ENCODE measurements around the gene DNAJC7. TPM values are rescaled to one million over a fixed set of nuclear protein-coding genes. Genes with fewer than 3 reads are reported as not detected.

The DNAJC7 gene
- total RNA-seq, 1 donor: 110 TPM

DNA sequence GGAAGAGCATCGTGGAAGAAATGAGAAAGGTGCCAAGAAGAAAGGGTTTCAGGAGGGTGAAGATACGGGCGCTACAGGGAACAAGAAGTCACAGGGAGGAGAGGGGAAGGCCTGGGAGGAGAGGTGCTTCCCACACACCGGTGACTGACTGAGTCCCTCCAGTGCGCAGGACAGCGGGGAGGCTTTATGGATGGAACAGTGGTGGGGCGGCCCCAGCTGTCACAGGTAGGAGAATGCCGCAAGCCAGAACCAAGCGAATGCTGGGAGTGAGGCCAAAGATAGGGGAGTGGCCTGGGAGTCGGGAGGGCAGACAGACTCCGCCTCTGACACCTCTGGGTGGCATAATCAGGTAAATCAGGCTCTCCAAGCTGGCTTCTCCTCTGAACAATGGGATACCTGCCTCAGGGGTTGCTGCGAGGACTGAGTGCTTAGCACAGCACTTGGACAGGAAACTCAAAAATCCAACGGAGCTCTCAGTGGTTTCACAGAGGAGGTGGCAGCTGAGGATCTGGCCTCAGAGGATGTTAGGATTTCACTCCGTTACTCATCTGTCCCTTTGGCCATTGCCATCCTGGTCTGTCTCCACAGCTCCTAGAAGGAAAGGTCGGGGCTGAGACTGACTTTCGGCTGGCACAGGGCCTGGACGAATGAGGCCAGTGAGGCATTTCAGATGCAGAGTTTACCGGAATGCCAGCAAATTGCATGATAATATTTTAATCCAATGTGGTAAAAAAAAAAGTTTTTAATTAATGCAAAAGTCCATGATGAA is 51.4 kb downstream of the DNAJC7 start:
- H3K27me3 ChIP-seq (ENCODE audit: insufficient read depth, low read length): no peaks in the 10 kb centered on the region
- H3K4me1 ChIP-seq (ENCODE audit: insufficient read depth, low read length): peaks cover 32% of the 10 kb centered on the region
- no peaks in the 10 kb centered on the region for H3K9me3 ChIP-seq (ENCODE audit: low read depth, low read length)
- peak overlapping the region; percentile 80 for H3K4me3 ChIP-seq (ENCODE audit: low read length)

- no peaks in the 10 kb centered on the region for H3K27me3 ChIP-seq (ENCODE audit: insufficient read depth, low read length)
- H3K4me1 ChIP-seq (ENCODE audit: insufficient read depth, low read length): peaks cover 23% of the 10 kb centered on the region
- no peak overlapping the region for H3K4me3 ChIP-seq (ENCODE audit: low read length)
- H3K9me3 ChIP-seq (ENCODE audit: low read depth, low read length): no peaks in the 10 kb centered on the region
These were observed 54.3 kb downstream of the DNAJC7 start for GRCh38 chr17:41962768-41963434.

GRCh38 chr17:41962111-41962510 is 55.1 kb downstream of the DNAJC7 start:
- peaks cover 15% of the 10 kb centered on the region for H3K4me1 ChIP-seq (ENCODE audit: insufficient read depth, low read length)

GRCh38 chr17:41959336-41960095 is 57.7 kb downstream of the DNAJC7 start:
- H3K9me3 ChIP-seq (ENCODE audit: low read depth, low read length): no peaks in the 10 kb centered on the region

More at GRCh38 chr17:41962111-41962510, 55.1 kb downstream of the DNAJC7 start:
- no peaks in the 10 kb centered on the region for H3K9me3 ChIP-seq (ENCODE audit: low read depth, low read length)
- H3K4me3 ChIP-seq (ENCODE audit: low read length): no peak overlapping the region
- H3K27me3 ChIP-seq (ENCODE audit: insufficient read depth, low read length): no peaks in the 10 kb centered on the region

GRCh38 chr17:41959030-41959335 is 58.3 kb downstream of the DNAJC7 start:
- no peaks in the 10 kb centered on the region for H3K9me3 ChIP-seq (ENCODE audit: low read depth, low read length)
- no peak overlapping the region for H3K4me3 ChIP-seq (ENCODE audit: low read length)
- H3K4me1 ChIP-seq (ENCODE audit: insufficient read depth, low read length): no peaks in the 10 kb centered on the region
- H3K27me3 ChIP-seq (ENCODE audit: insufficient read depth, low read length): no peaks in the 10 kb centered on the region

More at GRCh38 chr17:41959336-41960095, 57.7 kb downstream of the DNAJC7 start:
- no peaks in the 10 kb centered on the region for H3K27me3 ChIP-seq (ENCODE audit: insufficient read depth, low read length)
- no peaks in the 10 kb centered on the region for H3K4me1 ChIP-seq (ENCODE audit: insufficient read depth, low read length)
- no peak overlapping the region for H3K4me3 ChIP-seq (ENCODE audit: low read length)

- Histone ChIP-seq H3K4me3 (ENCODE audit: low read length) (no peak overlapping the region), H3K9me3 (ENCODE audit: low read depth, low read length) (no peaks in the 10 kb centered on the region), H3K4me1 (ENCODE audit: insufficient read depth, low read length) (no peaks in the 10 kb centered on the region), H3K27me3 (ENCODE audit: insufficient read depth, low read length) (no peaks in the 10 kb centered on the region)
These were observed 59.3 kb downstream of the DNAJC7 start for GRCh38 chr17:41957869-41958439.

GRCh38 chr17:41957031-41957868 is 60.0 kb downstream of the DNAJC7 start:
- Histone ChIP-seq H3K9me3 (ENCODE audit: low read depth, low read length) (no peaks in the 10 kb centered on the region), H3K4me3 (ENCODE audit: low read length) (no peak overlapping the region), H3K27me3 (ENCODE audit: insufficient read depth, low read length) (no peaks in the 10 kb centered on the region), H3K4me1 (ENCODE audit: insufficient read depth, low read length) (no peaks in the 10 kb centered on the region)

- Histone ChIP-seq H3K9me3 (ENCODE audit: low read depth, low read length) (no peaks in the 10 kb centered on the region), H3K4me3 (ENCODE audit: low read length) (no peak overlapping the region), H3K4me1 (ENCODE audit: insufficient read depth, low read length) (no peaks in the 10 kb centered on the region), H3K27me3 (ENCODE audit: insufficient read depth, low read length) (no peaks in the 10 kb centered on the region)
These were observed 60.7 kb downstream of the DNAJC7 start for GRCh38 chr17:41956522-41956921.

DNA sequence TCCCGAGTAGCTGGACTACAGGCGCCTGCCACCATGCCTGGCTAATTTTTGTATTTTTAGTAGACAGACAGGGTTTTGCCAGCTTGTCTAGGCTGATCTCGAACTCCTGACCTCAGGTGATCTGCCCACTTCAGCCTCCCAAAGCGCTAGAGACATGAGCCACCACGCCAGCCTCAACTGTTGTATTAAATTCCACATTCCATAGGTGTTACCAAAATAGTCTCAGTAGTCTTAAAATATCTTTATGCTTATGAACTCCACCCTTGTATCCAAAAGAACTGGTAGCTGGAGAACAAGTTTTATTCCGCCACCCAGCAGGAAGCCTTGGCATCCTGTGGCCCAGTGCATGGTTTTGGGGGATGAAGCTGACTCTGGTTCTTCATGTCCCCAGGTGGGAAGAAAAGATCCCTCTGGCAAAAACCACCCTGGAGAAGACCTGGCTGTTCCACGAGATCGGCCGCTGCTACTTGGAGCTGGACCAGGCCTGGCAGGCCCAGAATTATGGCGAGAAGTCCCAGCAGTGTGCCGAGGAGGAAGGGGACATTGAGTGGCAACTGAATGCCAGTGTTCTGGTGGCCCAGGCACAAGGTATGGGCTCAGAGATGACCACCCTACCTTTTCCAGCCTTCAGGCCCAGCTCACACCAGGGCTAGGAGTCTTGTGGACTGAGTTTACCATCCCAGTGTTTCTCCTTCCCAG is 68.3 kb downstream of the DNAJC7 start:
- Histone ChIP-seq H3K4me3 (ENCODE audit: low read length) (no peak overlapping the region), H3K9me3 (ENCODE audit: low read depth, low read length) (no peaks in the 10 kb centered on the region), H3K4me1 (ENCODE audit: insufficient read depth, low read length) (no peaks in the 10 kb centered on the region), H3K27me3 (ENCODE audit: insufficient read depth, low read length) (no peaks in the 10 kb centered on the region)

DNA sequence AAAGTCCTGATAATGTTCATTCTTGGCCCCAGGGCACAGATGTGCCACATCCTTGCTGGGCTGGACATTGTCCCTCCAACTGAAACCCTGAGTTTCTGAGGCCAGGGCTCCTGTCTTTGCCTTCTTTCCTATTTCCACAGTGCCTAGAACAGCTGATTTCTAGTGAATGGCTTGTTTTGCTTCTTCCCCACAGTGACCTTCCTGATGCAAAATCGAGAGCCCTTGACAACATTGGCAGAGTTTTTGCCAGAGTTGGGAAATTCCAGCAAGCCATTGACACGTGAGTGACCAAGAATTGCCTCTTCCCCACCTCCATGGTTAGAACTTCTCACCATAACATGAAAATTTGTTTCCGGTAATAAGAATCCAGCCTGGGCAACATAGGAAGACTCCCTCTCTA is 72.3 kb downstream of the DNAJC7 start:
- H3K27me3 ChIP-seq (ENCODE audit: insufficient read depth, low read length): no peaks in the 10 kb centered on the region
- no peaks in the 10 kb centered on the region for H3K9me3 ChIP-seq (ENCODE audit: low read depth, low read length)
- no peaks in the 10 kb centered on the region for H3K4me1 ChIP-seq (ENCODE audit: insufficient read depth, low read length)
- no peak overlapping the region for H3K4me3 ChIP-seq (ENCODE audit: low read length)

- no peaks in the 10 kb centered on the region for H3K4me1 ChIP-seq (ENCODE audit: insufficient read depth, low read length)
- H3K27me3 ChIP-seq (ENCODE audit: insufficient read depth, low read length): no peaks in the 10 kb centered on the region
- H3K9me3 ChIP-seq (ENCODE audit: low read depth, low read length): no peaks in the 10 kb centered on the region
- H3K4me3 ChIP-seq (ENCODE audit: low read length): no peak overlapping the region
These were observed 73.7 kb downstream of the DNAJC7 start for GRCh38 chr17:41943492-41943891.

DNA sequence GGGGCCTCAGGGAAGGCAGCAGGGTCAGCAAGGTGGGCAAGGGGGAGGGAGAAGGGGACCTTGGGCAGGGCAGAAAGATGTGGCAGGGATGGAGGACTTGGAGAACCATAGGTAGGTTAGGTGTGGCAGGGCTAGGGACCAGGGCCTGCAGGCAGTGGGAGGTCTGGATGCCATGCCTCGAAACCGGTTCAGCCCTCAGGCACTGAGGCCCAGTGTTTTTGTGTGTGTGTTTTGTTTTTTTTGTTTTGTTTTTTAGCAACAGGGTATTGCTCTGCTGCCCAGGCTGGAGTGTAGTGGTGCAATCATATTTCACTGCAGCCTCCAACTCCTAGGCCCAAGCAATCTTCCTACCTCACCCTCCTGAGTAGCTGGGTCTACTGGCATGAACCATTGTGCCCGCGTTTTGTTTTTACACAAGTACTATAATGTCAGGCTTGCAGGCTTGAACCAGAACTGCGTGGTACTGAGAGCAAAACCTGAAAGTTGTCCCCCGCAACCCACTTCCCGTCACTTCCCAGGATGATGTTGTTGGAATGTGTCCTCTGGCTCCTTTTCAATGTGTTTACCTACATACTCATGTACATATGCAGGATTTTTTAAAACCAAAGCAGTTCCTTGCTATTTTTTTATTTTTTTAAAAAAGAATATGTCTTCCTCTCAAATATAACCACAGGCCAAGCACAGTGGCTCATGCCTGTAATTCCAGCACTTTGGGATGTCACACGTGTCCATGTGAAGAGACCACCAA is 74.4 kb downstream of the DNAJC7 start:
- H3K4me3 ChIP-seq (ENCODE audit: low read length): no peak overlapping the region
- no peaks in the 10 kb centered on the region for H3K4me1 ChIP-seq (ENCODE audit: insufficient read depth, low read length)
- no peaks in the 10 kb centered on the region for H3K9me3 ChIP-seq (ENCODE audit: low read depth, low read length)
- no peaks in the 10 kb centered on the region for H3K27me3 ChIP-seq (ENCODE audit: insufficient read depth, low read length)

- Histone ChIP-seq H3K4me3 (ENCODE audit: low read length) (no peak overlapping the region), H3K9me3 (ENCODE audit: low read depth, low read length) (no peaks in the 10 kb centered on the region), H3K27me3 (ENCODE audit: insufficient read depth, low read length) (no peaks in the 10 kb centered on the region), H3K4me1 (ENCODE audit: insufficient read depth, low read length) (no peaks in the 10 kb centered on the region)
These were observed 76.1 kb downstream of the DNAJC7 start for GRCh38 chr17:41941168-41941567.

Measured in mononuclear cell (primary cell).